Prostate gland (tissue), 2 donors: ENCODE data around the gene DRD5.

ENCODE experiments used
- CTCF ChIP-seq, 4 experiments: fragments of 200-600 bp in 2 of 4; fragments of 450-650 bp in 2 of 4; sonication (generic) in 2 of 4; IDR thresholded peaks; 1 replicate in 3 of 4; 2 replicates in 1 of 4; pipeline ENCODE4 v1.5.1; 2016 to 2019; ENCODE audit warnings: antibody characterized with exemption in 4 of 4, mild to moderate bottlenecking in 2 of 4, moderate library complexity in 2 of 4
- POLR2AphosphoS5 ChIP-seq: sonication (generic); formaldehyde crosslinking; IDR thresholded peaks from one replicate; pipeline ENCODE4 v1.6.1; 2017; ENCODE audit warnings: antibody characterized with exemption

- TF ChIP-seq CTCF (IDR thresholded peaks at IDR 0.05) (no peak), POLR2AphosphoS5 (no peak)
Measured at GRCh38 chr4:9782136-9782436, 652 bp downstream of the DRD5 start.
